HL-60/S4 treated with phorbol 12-myristate 13-acetate at 8.2 ng/mL for 4 days and 3 days (cell line): Measurements from ENCODE around the gene LRRC4C.
"Not testable (repeated sequence)": the region's sequence is repeated elsewhere in the genome, so short reads cannot be mapped to it uniquely, and the experiment has no call there.

ENCODE experiments used
- in situ Hi-C: fragments of 300-500 bp; cut with MboI; formaldehyde crosslinking; loops from 2 replicates; pipeline ENCODE4 v1.15.0; 2022; ENCODE audit warnings: low sequenced_read_pairs

Gene LRRC4C

GRCh38 chr11:40921246-40921645, 538.2 kb downstream of the LRRC4C start:
- in situ Hi-C loops = no loop called here

- in situ Hi-C loops = not testable (repeated sequence)
Observed at GRCh38 chr11:40910774-40911173, 548.7 kb downstream of the LRRC4C start.

- in situ Hi-C loops = no loop called here
Observed at GRCh38 chr11:40894501-40894900, 565.0 kb downstream of the LRRC4C start.

- in situ Hi-C loops = no loop called here
Observed at GRCh38 chr11:40885250-40885954, 574.0 kb downstream of the LRRC4C start.

- in situ Hi-C loops = no loop called here
Observed at GRCh38 chr11:40882301-40882700, 577.2 kb downstream of the LRRC4C start.

- in situ Hi-C loops = no loop called here
Observed at GRCh38 chr11:40879911-40880310, 579.5 kb downstream of the LRRC4C start.

GRCh38 chr11:40877981-40878380, 581.5 kb downstream of the LRRC4C start:
- in situ Hi-C loops = no loop called here

- in situ Hi-C loops = no loop called here
Observed at GRCh38 chr11:40877256-40877655, 582.2 kb downstream of the LRRC4C start.

GRCh38 chr11:40867991-40868632, 591.3 kb downstream of the LRRC4C start:
- in situ Hi-C loops = no loop called here

- in situ Hi-C loops = not testable (repeated sequence)
Observed at GRCh38 chr11:40857754-40858153, 601.7 kb downstream of the LRRC4C start.

- in situ Hi-C loops = no loop called here
Observed at GRCh38 chr11:40842750-40843339, 616.6 kb downstream of the LRRC4C start.

- in situ Hi-C loops = no loop called here
Observed at GRCh38 chr11:40841231-40841630, 618.2 kb downstream of the LRRC4C start.

- in situ Hi-C loops = no loop called here
Observed at GRCh38 chr11:40838181-40838683, 621.2 kb downstream of the LRRC4C start.

- in situ Hi-C loops = no loop called here
Observed at GRCh38 chr11:40827116-40827515, 632.3 kb downstream of the LRRC4C start.

GRCh38 chr11:40826601-40827000, 632.9 kb downstream of the LRRC4C start:
- in situ Hi-C loops = no loop called here

- in situ Hi-C loops = no loop called here
Observed at GRCh38 chr11:40825201-40825834, 634.1 kb downstream of the LRRC4C start.

- in situ Hi-C loops = no loop called here
Observed at GRCh38 chr11:40819230-40819629, 640.2 kb downstream of the LRRC4C start.

GRCh38 chr11:40816976-40817375, 642.5 kb downstream of the LRRC4C start:
- in situ Hi-C loops = no loop called here

- in situ Hi-C loops = no loop called here
Observed at GRCh38 chr11:40797981-40798380, 661.5 kb downstream of the LRRC4C start.

GRCh38 chr11:40787224-40787623, 672.2 kb downstream of the LRRC4C start:
- in situ Hi-C loops = no loop called here

GRCh38 chr11:40763046-40763445, 696.4 kb downstream of the LRRC4C start:
- in situ Hi-C loops = loop anchor here (25.0 kb wide), 1 partner anchor 101 kb away; no protein-coding TSS in a partner anchor
